HepG2 (cell line): ENCODE data around the gene ZFP64. TPM values are rescaled to one million over a fixed set of nuclear protein-coding genes. Genes with fewer than 3 reads are reported as not detected.

Source experiments
- ATAC-seq: fragments of 200-7000 bp; cut with Tn5 transposase; 3 replicates; pipeline ENCODE4 v1.9.1; 2020; ENCODE audit warnings: mild to moderate bottlenecking, moderate library complexity
- BruUV-seq: library from RNA; stranded (reverse); fragments of 400-500 nt; replicated peaks from 2 replicates; lab custom pipeline; 2021; lab: Mats Ljungman, UMichigan
- CTCF ChIA-PET: fragments of 300-600 bp; formaldehyde crosslinking; extraction: SDS; loops from one replicate; lab custom pipeline; 2021; ENCODE audit warnings: low total read pairs, inconsistent platforms, low intra/inter-chr PET ratio; lab: Yijun Ruan, JAX
- POLR2A ChIA-PET: fragments of 350-600 bp; sonication (Branson Sonifier 250); formaldehyde crosslinking; loops from one replicate; lab custom pipeline; 2020; ENCODE audit warnings: antibody characterized with exemption, inconsistent platforms; lab: Yijun Ruan, JAX
- DNase-seq: peaks from one replicate; pipeline ENCODE4 v3.0.0-alpha.2; 2015; ENCODE audit warnings: low spot score
- FAIRE-seq: peaks from 3 replicates; lab custom pipeline; 2011; peaks lifted over from hg19 to GRCh38; lab: Jason Lieb, UNC
- H2AFZ ChIP-seq: one replicate; pipeline ENCODE4 v1.6.1; 2011; ENCODE audit warnings: low read length, inconsistent platforms
- H3K27ac ChIP-seq: fragments of 300-600 bp; 3 replicates; pipeline ENCODE4 v1.8.0; 2011; ENCODE audit warnings: mixed run types, mild to moderate bottlenecking, mixed read lengths, low read length, inconsistent platforms; ENCODE audit not compliant: insufficient read depth; ENCODE audit errors: extremely low read length
- H3K27me3 ChIP-seq, 2 experiments: fragments of 200-600 bp in 1 of 2; 2 replicates in 1 of 2; 3 replicates in 1 of 2; pipeline versions ENCODE4 v1.6.0 to v1.8.0; 2011; ENCODE audit warnings: low read length in 2 of 2, mild to moderate bottlenecking in 2 of 2, moderate library complexity in 2 of 2, inconsistent platforms in 1 of 2; ENCODE audit not compliant: insufficient read depth in 2 of 2, control insufficient read depth in 1 of 2
- H3K36me3 ChIP-seq, 2 experiments: fragments of 200-600 bp in 1 of 2; replicated peaks in 1 of 2; 2 replicates in 1 of 2; 3 replicates in 1 of 2; pipeline versions ENCODE4 v1.5.1 to v1.8.0; 2011; ENCODE audit warnings: low read length in 2 of 2, inconsistent platforms in 1 of 2; ENCODE audit not compliant: insufficient read depth in 2 of 2, control insufficient read depth in 1 of 2
- H3K4me1 ChIP-seq: 2 replicates; pipeline ENCODE4 v1.5.1; 2012; ENCODE audit warnings: low read length, inconsistent platforms; ENCODE audit not compliant: insufficient read depth
- H3K4me2 ChIP-seq: 2 replicates; pipeline ENCODE4 v1.6.0; 2011; ENCODE audit warnings: low read depth, low read length, inconsistent platforms
- H3K4me3 ChIP-seq, 3 experiments: fragments of 200-600 bp in 1 of 3; sonication (generic), shearing (Covaris generic) in 1 of 3; replicated peaks in 1 of 3; 2 replicates each; pipeline ENCODE4 v1.5.1; 2011 to 2016; ENCODE audit warnings: low read length in 3 of 3, inconsistent platforms in 2 of 3, low read depth in 2 of 3, mild to moderate bottlenecking in 2 of 3, control low read depth in 1 of 3, mixed read lengths in 1 of 3; ENCODE audit not compliant: insufficient read depth in 1 of 3
- H3K79me2 ChIP-seq: one replicate; pipeline ENCODE4 v1.6.1; 2011; ENCODE audit warnings: low read length, inconsistent platforms; ENCODE audit not compliant: insufficient read depth
- H3K9ac ChIP-seq: 2 replicates; pipeline ENCODE4 v1.6.0; 2011; ENCODE audit warnings: mild to moderate bottlenecking, low read depth, low read length, inconsistent platforms; ENCODE audit not compliant: insufficient read depth
- H3K9me3 ChIP-seq: 2 replicates; pipeline ENCODE4 v1.5.1; 2012; ENCODE audit warnings: mild to moderate bottlenecking, low read length
- H4K20me1 ChIP-seq: 2 replicates; pipeline ENCODE4 v1.6.0; 2011; ENCODE audit warnings: inconsistent platforms, mild to moderate bottlenecking, low read length, moderate library complexity; ENCODE audit not compliant: insufficient read depth
- EEA1 ChIP-seq: sonication (generic); formaldehyde crosslinking; IDR thresholded peaks from 2 replicates; pipeline ENCODE4 v1.5.1; 2020; ENCODE audit warnings: mild to moderate bottlenecking, missing genetic modification reagents, borderline replicate concordance
- GATAD2A ChIP-seq: IDR thresholded peaks from 2 replicates; pipeline ENCODE4 v1.6.1; 2016
- HNRNPLL ChIP-seq: fragments of 200-400 bp; formaldehyde crosslinking; IDR thresholded peaks from 2 replicates; pipeline ENCODE4 v1.6.1; 2017; ENCODE audit warnings: mild to moderate bottlenecking, low read depth, low read length; ENCODE audit not compliant: poor library complexity, severe bottlenecking
- JUN ChIP-seq: sonication (generic); formaldehyde crosslinking; IDR thresholded peaks from 2 replicates; pipeline ENCODE4 v1.4.0; 2020; ENCODE audit warnings: mild to moderate bottlenecking, missing genetic modification reagents
- KLF11 ChIP-seq: IDR thresholded peaks from 2 replicates; pipeline ENCODE4 v1.6.1; 2016; ENCODE audit warnings: missing compliant biosample characterization
- MYC ChIP-seq: sonication (generic); formaldehyde crosslinking; IDR thresholded peaks from 2 replicates; pipeline ENCODE4 v1.9.0; 2021; ENCODE audit warnings: missing genetic modification reagents, borderline replicate concordance
- NFIB ChIP-seq: sonication (generic); formaldehyde crosslinking; IDR thresholded peaks from 2 replicates; pipeline ENCODE4 v1.9.0; 2021; ENCODE audit warnings: missing genetic modification reagents, mild to moderate bottlenecking, borderline replicate concordance
- NR2C2 ChIP-seq: sonication (generic); formaldehyde crosslinking; IDR thresholded peaks from 2 replicates; pipeline ENCODE4 v1.4.0; 2020; ENCODE audit warnings: missing genetic modification reagents, mild to moderate bottlenecking, moderate library complexity, borderline replicate concordance
- XRCC5 ChIP-seq: fragments of 200-400 bp; formaldehyde crosslinking; optimal IDR thresholded peaks from 2 replicates; pipeline ENCODE3; 2017; ENCODE audit warnings: mild to moderate bottlenecking, low read length
- ZNF207 ChIP-seq: fragments of 450-650 bp; IDR thresholded peaks from 2 replicates; pipeline ENCODE4 v1.6.1; 2016; ENCODE audit warnings: antibody characterized with exemption, borderline replicate concordance
- ZNF3 ChIP-seq: IDR thresholded peaks from 2 replicates; pipeline ENCODE4 v1.7.0; 2017; ENCODE audit warnings: inconsistent platforms
- ZNF382 ChIP-seq: sonication (generic); formaldehyde crosslinking; IDR thresholded peaks from 2 replicates; pipeline ENCODE4 v1.5.0; 2020; ENCODE audit warnings: missing genetic modification reagents, mild to moderate bottlenecking, borderline replicate concordance
- ZNF501 ChIP-seq: sonication (generic); formaldehyde crosslinking; IDR thresholded peaks from 2 replicates; pipeline ENCODE4 v1.5.1; 2020; ENCODE audit warnings: mild to moderate bottlenecking, moderate library complexity, missing genetic modification reagents
- WGBS: methylation state at CpG from one replicate; pipeline ENCODE4 v1.1.6; 2017; ENCODE audit warnings: low lambda C conversion rate; 5-methylcytosine and 5-hydroxymethylcytosine counted together
- in situ Hi-C: cut with HindIII; loops from 2 replicates; pipeline ENCODE4 v1.10.0; 2017; ENCODE audit warnings: low pct_unique_long_range_greater_than_20kb; ENCODE audit not compliant: extremely low pct_ligation_motif_present
- intact Hi-C: fragments of 100-400 bp; cut with micrococcal nuclease; formaldehyde crosslinking; loops from one replicate; pipeline ENCODE4 v1.10.0; 2022; ENCODE audit not compliant: unreplicated experiment
- polyA plus RNA-seq, 8 experiments: library from polyadenylated mRNA; depleted of rRNA in 3 of 8; stranded (reverse) in 7 of 8; unstranded in 1 of 8; fragments of >200 nt; fragmentation: Illumina TruSeq in 4 of 8; extraction: Trizol in 4 of 8; gene quantifications; 2 replicates each; pipeline versions ENCODE4 v1.2.1 to v1.2.3, GENCODE V29; 2011 to 2016; ENCODE audit warnings: low read depth in 4 of 8, missing spikeins in 1 of 8, mixed read lengths in 1 of 8; ENCODE audit not compliant: insufficient read depth in 1 of 8
- total RNA-seq, 5 experiments: library from RNA; depleted of rRNA; stranded (reverse); fragments of >200 nt; fragmentation: Illumina TruSeq; extraction: Trizol; gene quantifications; 2 replicates each; pipeline ENCODE4 v1.2.3, GENCODE V29; 2016; ENCODE audit warnings: low read depth in 1 of 5
- TF ChIP-seq, protein P1 (sequence below), 2 experiments: fragments of 450-650 bp in 1 of 2; sonication (generic) in 1 of 2; formaldehyde crosslinking; IDR thresholded peaks; 2 replicates each; pipeline versions ENCODE4 v1.5.0 to v1.8.0; 2020 to 2022; ENCODE audit warnings: mild to moderate bottlenecking in 1 of 2, missing genetic modification reagents in 1 of 2
- TF ChIP-seq, protein P2 (sequence below): sonication (generic); formaldehyde crosslinking; IDR thresholded peaks from 2 replicates; pipeline ENCODE4 v1.5.0; 2020; ENCODE audit warnings: missing genetic modification reagents

Gene ZFP64
- total and polyA plus RNA-seq, 2 of the 13 experiments (the other 11 are each of a cell fraction or from before 2014, with no cell fraction given), result 12.0 to 24.3 TPM

GRCh38 chr20:52224920-52225319 lies 33.3 kb upstream of the ZFP64 start:
- Histone ChIP-seq H3K9ac (no peak overlapping the region), H3K79me2 (no peaks in the 10 kb centered on the region), H3K27ac (no peak overlapping the region), H3K27me3 (no peaks in the 10 kb centered on the region; a peak in 1 of 5 replicates), H3K4me3 (no peak overlapping the region), H2AFZ (no peak overlapping the region), H3K36me3 (no peaks in the 10 kb centered on the region), H3K9me3 (peaks cover 19% of the 10 kb centered on the region), H3K4me1 (peaks cover 8% of the 10 kb centered on the region; the same call in 1 of the 2 replicates), H3K4me2 (no peak overlapping the region), H4K20me1 (no peaks in the 10 kb centered on the region)
- ATAC-seq (no peak), FAIRE-seq (no peak), DNase-seq (no peak)
- ChIA-PET CTCF (no interaction called here), POLR2A (no interaction called here)
- intact Hi-C loops, result no loop called here
- TF ChIP-seq ZNF207 (no peak), NFIB (CRISPR knock-in tag) (no peak), ZNF3 (no peak), GATAD2A (CRISPR knock-in tag) (no peak), KLF11 (CRISPR knock-in tag) (no peak), ZNF501 (CRISPR knock-in tag) (no peak), XRCC5 (no peak), JUN (CRISPR knock-in tag) (no peak), NR2C2 (CRISPR knock-in tag) (no peak), MYC (CRISPR knock-in tag) (no peak), ZNF382 (no peak), HNRNPLL (no peak), EEA1 (CRISPR knock-in tag) (no peak)
- TF ChIP-seq, protein P1, sequence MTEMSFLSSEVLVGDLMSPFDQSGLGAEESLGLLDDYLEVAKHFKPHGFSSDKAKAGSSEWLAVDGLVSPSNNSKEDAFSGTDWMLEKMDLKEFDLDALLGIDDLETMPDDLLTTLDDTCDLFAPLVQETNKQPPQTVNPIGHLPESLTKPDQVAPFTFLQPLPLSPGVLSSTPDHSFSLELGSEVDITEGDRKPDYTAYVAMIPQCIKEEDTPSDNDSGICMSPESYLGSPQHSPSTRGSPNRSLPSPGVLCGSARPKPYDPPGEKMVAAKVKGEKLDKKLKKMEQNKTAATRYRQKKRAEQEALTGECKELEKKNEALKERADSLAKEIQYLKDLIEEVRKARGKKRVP (CRISPR knock-in tag; IDR thresholded peaks at IDR 0.05), result no peak
- TF ChIP-seq, protein P2, sequence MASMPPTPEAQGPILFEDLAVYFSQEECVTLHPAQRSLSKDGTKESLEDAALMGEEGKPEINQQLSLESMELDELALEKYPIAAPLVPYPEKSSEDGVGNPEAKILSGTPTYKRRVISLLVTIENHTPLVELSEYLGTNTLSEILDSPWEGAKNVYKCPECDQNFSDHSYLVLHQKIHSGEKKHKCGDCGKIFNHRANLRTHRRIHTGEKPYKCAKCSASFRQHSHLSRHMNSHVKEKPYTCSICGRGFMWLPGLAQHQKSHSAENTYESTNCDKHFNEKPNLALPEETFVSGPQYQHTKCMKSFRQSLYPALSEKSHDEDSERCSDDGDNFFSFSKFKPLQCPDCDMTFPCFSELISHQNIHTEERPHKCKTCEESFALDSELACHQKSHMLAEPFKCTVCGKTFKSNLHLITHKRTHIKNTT (CRISPR knock-in tag), result no peak
- in situ Hi-C loops, result no loop called here
- BruUV-seq, result no TSS peak
- WGBS, result 21% methylated on average over 3 of the region's 3 CpGs
